ENCODE results near the gene ABTB1. TPM values are rescaled to one million over a fixed set of nuclear protein-coding genes. Genes with fewer than 3 reads are reported as not detected.
A peak's percentile ranks its signal among the peaks of the same experiment; 100 is the strongest.

The ABTB1 gene
- total RNA-seq, 6 experiments from 2014 or later: 9.5 to 14.0 (median 11.5) TPM

DNA sequence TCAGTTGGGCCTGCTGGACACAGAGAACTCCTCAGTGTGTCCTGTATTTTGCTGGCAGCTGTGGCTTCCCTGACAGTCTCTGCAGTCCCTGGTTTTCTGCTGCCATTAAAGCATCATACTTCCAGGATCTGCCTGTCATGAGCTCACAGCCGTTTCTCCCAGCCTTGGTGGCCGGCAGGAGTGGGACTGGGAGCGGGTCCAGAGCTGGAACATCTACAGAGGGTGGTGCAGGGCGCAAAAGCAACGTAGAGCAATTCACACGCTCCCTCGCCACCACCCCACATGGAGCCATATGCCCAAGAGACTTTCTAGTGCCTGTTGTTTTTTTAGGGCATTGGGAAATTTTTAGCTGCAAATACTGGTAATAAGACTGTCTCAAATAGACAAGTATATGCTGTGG is 33.6 kb downstream of the ABTB1 start:
- Mint-ChIP-seq H3K4me1 (ENCODE audit: low read depth) (peaks cover 22% of the 10 kb centered on the region), H3K4me3 (no peak overlapping the region), H3K36me3 (ENCODE audit: low read depth) (peaks cover 39% of the 10 kb centered on the region), H3K27ac (no peak overlapping the region), H3K27me3 (ENCODE audit: insufficient read depth) (peaks cover 2% of the 10 kb centered on the region; the same call in 1 of the 2 replicates), H3K9me3 (peaks cover 8% of the 10 kb centered on the region; the same call in 1 of the 2 replicates)
- TF ChIP-seq, protein P1, sequence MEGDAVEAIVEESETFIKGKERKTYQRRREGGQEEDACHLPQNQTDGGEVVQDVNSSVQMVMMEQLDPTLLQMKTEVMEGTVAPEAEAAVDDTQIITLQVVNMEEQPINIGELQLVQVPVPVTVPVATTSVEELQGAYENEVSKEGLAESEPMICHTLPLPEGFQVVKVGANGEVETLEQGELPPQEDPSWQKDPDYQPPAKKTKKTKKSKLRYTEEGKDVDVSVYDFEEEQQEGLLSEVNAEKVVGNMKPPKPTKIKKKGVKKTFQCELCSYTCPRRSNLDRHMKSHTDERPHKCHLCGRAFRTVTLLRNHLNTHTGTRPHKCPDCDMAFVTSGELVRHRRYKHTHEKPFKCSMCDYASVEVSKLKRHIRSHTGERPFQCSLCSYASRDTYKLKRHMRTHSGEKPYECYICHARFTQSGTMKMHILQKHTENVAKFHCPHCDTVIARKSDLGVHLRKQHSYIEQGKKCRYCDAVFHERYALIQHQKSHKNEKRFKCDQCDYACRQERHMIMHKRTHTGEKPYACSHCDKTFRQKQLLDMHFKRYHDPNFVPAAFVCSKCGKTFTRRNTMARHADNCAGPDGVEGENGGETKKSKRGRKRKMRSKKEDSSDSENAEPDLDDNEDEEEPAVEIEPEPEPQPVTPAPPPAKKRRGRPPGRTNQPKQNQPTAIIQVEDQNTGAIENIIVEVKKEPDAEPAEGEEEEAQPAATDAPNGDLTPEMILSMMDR (IDR thresholded peaks at IDR 0.05): no peak
- no peak for DNase-seq

DNA sequence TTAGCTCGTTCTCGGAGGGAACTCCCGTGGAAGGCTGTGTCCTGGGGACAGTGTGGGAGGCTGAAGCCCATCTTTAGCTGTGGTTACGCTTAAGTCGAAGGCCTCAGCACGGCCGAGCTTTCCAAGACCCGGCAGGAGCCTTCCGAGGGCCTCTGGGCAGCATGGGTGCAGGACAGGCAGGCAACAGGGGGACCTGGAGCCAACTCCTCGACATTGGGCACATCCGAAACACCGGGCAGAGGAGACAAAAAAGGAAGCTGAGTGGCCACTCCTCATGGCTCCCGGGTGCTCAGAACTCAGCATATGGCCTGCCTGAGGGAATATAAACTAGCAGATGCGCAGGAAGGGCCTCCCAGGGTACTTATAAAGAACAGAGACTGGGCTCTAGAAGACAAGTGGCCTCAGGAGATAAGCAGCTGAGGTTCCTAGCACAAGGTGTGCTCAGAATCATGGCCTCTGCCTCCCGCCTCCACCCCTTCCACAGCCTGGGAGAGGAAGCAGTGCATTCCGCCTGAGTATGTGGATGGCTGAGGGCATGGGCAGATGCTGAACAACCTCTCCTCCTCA is 34.1 kb downstream of the ABTB1 start:
- H3K27ac Mint-ChIP-seq: no peak overlapping the region
- no peak for DNase-seq
- H3K36me3 Mint-ChIP-seq (ENCODE audit: low read depth): peaks cover 39% of the 10 kb centered on the region
- H3K27me3 Mint-ChIP-seq (ENCODE audit: insufficient read depth): peaks cover 2% of the 10 kb centered on the region; the same call in 1 of the 2 replicates
- H3K9me3 Mint-ChIP-seq: peaks cover 8% of the 10 kb centered on the region; the same call in 1 of the 2 replicates
- TF ChIP-seq, protein P1 (IDR thresholded peaks at IDR 0.05): no peak
- H3K4me3 Mint-ChIP-seq: no peak overlapping the region
- H3K4me1 Mint-ChIP-seq (ENCODE audit: low read depth): peaks cover 22% of the 10 kb centered on the region

DNA sequence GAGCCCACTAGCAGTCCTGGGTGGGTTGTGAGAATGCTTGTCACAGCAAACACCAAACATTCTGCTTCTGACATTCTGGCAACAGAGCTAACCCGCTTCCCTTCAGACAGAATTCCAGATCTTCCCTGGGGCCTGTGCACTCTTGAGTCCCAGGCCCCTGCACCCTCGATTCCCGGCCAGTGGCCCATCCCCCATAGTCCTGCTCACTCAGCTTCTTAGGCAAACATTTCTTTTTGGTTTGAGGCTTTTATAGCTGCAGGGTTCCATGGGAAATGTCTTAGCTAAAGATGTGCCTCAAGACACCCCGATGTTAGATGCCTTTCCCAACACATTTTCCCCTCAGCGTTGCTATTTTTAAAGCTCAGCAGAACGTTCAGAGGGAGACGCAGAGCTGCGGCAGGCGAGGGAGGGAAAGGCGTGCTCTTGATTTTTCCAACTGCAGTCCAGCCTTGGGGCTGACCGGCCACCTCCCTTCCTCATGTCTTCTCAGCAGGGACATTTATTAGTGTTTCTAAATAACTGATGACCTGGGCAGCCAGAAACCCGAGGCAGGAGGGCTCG is 35.2 kb downstream of the ABTB1 start:
- no peak overlapping the region for H3K4me3 Mint-ChIP-seq
- H3K4me1 Mint-ChIP-seq (ENCODE audit: low read depth): peaks cover 18% of the 10 kb centered on the region
- H3K36me3 Mint-ChIP-seq (ENCODE audit: low read depth): peaks cover 38% of the 10 kb centered on the region
- H3K27ac Mint-ChIP-seq: no peak overlapping the region
- TF ChIP-seq, protein P1 (IDR thresholded peaks at IDR 0.05): no peak
- DNase-seq: no peak
- peaks cover under 1% of the 10 kb centered on the region; the same call in 1 of the 2 replicates for H3K27me3 Mint-ChIP-seq (ENCODE audit: insufficient read depth)
- peaks cover 8% of the 10 kb centered on the region; the same call in 1 of the 2 replicates for H3K9me3 Mint-ChIP-seq

DNA sequence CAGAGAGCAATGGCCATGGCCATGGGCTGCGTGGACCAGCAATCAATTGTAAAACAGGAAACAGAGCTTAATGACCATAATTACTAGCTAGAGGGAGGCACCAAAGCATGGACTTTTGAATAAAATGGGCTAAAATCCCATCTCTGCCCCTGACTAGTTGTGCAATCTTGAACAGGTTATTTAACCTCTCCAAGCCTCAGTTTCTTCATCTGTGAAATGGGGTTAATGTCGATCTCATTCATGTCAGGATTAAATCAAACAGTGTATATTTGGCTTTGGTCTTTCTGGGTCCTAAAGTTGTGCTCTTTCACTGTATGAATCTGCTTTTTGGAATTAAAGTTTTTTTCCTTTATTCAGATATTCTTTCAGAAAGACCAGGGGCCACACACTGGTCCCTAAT is 36.1 kb downstream of the ABTB1 start:
- H3K27ac Mint-ChIP-seq: no peak overlapping the region

DNA sequence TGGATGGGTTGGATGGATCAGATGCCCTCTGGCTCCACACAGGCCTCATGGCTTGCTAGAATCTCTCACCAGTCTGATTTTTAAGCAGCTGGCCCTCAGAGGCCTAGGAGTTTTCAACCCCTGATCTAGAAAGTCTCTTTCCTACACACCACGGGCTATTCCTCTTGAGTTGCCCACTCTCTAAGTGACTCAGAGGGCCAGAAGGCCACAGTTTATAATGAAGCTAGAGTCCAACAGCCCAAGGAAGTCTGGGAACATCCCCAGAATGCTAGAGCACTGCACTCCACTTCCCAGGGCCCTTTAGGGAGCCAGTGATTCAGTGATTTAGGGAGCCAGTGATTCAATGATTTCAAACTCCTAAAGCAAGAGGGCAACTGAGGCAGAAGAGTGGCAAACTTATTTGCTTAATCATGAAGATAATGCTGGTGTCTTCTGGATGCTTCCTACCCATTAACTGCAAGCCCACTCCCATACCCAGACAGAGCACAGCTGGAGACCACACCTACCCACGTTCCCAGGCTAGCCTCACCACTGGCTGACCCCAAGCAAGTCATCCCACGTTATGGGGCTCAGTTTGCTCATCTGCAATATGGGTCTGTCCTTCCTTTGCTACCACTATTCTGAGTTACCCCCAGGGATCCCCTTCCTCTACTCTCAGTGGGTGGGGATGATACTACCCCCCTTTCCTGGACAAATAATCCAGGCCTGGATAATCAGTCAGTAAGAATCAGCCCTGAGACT is 36.7 kb downstream of the ABTB1 start:
- H3K36me3 Mint-ChIP-seq (ENCODE audit: low read depth): peaks cover 22% of the 10 kb centered on the region
- no peaks in the 10 kb centered on the region for H3K9me3 Mint-ChIP-seq
- H3K27me3 Mint-ChIP-seq (ENCODE audit: insufficient read depth): no peaks in the 10 kb centered on the region
- no peak overlapping the region for H3K4me3 Mint-ChIP-seq
- H3K4me1 Mint-ChIP-seq (ENCODE audit: low read depth): peaks cover 18% of the 10 kb centered on the region
- DNase-seq: no peak
- H3K27ac Mint-ChIP-seq: peak overlapping the region; percentile 26
- TF ChIP-seq, protein P1 (IDR thresholded peaks at IDR 0.05): no peak

More for the DNA sequence above, 36.1 kb downstream of the ABTB1 start:
- Mint-ChIP-seq H3K27me3 (ENCODE audit: insufficient read depth) (no peaks in the 10 kb centered on the region), H3K4me1 (ENCODE audit: low read depth) (peaks cover 18% of the 10 kb centered on the region), H3K36me3 (ENCODE audit: low read depth) (peaks cover 29% of the 10 kb centered on the region), H3K4me3 (no peak overlapping the region), H3K9me3 (peaks cover 4% of the 10 kb centered on the region; the same call in 1 of the 2 replicates)
- TF ChIP-seq, protein P1 (IDR thresholded peaks at IDR 0.05): no peak
- DNase-seq: no peak

Data from HFFc6 (cell line).